ENCODE measurements around the gene PUM1.

DNA sequence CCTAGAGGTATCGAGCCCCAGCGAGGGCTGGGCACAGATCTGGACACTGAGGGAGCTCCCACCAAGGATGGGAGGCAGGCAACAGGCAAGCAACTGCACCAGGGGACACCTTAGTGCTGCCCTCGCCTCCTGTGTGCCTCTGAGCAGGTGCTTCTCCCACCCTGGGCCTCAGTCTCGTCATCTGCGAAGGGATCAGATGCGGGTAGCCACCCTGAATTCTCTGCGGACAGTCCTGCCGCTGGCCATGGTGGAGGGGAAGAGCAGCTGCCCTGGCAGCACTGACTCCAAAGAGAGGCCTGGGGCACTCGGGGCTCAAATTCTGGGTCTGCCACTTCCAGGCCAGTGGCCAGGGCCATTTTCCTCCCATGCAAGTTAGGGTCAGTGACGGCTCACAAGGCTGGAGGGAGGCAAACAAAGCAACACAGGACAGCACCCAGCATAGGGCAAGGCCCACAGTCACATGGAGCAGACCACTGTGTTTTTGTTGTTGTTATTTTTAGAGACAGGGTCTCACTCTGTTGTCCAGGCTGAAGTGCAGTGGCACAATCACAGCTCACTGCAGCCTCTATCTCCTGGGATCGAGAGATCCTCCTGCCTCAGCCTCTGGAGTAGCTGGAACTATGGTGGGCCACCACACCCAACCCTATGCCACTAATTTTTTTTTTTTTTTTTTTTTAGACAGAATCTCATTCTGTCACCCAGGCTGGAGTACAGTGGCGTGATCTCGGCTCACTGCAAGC, 149.9 kb downstream of the PUM1 start:
- TF ChIP-seq, protein P1, sequence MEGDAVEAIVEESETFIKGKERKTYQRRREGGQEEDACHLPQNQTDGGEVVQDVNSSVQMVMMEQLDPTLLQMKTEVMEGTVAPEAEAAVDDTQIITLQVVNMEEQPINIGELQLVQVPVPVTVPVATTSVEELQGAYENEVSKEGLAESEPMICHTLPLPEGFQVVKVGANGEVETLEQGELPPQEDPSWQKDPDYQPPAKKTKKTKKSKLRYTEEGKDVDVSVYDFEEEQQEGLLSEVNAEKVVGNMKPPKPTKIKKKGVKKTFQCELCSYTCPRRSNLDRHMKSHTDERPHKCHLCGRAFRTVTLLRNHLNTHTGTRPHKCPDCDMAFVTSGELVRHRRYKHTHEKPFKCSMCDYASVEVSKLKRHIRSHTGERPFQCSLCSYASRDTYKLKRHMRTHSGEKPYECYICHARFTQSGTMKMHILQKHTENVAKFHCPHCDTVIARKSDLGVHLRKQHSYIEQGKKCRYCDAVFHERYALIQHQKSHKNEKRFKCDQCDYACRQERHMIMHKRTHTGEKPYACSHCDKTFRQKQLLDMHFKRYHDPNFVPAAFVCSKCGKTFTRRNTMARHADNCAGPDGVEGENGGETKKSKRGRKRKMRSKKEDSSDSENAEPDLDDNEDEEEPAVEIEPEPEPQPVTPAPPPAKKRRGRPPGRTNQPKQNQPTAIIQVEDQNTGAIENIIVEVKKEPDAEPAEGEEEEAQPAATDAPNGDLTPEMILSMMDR (IDR thresholded peaks at IDR 0.05 in 8 of 11, conservative IDR thresholded peaks at IDR 0.05 in 3 of 11), result no peak
- TF ChIP-seq POLR2A (IDR thresholded peaks at IDR 0.05) (no peak), POLR2AphosphoS5 (IDR thresholded peaks at IDR 0.05) (no peak)
